HG02798 (cell line): ENCODE data around the gene KRTAP2-1.
"Not testable (repeated sequence)": the region's sequence is repeated elsewhere in the genome, so short reads cannot be mapped to it uniquely, and the experiment has no call there.

ENCODE experiments used
- ATAC-seq: cut with Tn5 transposase; IDR thresholded peaks from one replicate; pipeline ENCODE4 v1.9.1; 2021; ENCODE audit warnings: mild to moderate bottlenecking; ENCODE audit not compliant: unreplicated experiment, poor library complexity

The KRTAP2-1 gene

DNA sequence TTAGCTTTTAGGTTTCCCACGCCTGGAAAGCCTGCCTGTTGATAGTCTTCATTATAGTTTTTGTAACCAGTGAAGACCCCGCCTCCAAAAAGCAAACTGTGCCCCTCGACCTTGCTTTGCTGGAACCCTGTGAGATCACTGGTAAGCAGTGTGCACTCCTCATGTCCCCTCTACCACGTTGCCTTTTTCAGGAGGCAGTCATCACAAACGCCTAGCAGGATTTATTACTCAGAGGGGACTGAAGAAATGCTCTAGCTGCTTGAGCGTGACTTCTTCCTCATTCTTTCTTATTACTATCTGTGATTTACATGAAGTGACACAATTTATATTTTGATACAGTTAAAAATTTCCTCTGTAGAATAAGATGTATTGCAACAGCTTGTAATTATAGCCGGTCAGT lies 31.7 kb downstream of the KRTAP2-1 start:
- ATAC-seq = no peak

DNA sequence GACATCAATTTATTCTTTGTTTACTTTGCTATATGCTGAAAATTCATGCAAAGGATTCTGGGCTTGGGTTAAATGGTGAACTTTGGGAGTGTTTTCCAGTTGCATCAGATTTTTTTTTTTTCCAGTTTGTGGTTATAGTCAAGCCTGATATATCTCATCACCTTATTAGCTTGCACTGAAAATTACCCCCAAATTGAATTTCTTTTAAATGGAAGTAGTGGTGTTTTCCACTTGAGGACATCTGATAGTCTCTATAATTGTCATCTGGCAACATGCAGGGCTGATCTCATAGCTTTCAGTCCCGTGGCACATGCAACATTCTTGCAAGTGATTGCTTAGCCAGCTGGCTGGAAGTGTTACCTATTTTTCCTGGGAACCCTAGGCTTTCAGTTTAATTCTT lies 33.5 kb downstream of the KRTAP2-1 start:
- ATAC-seq = no peak

DNA sequence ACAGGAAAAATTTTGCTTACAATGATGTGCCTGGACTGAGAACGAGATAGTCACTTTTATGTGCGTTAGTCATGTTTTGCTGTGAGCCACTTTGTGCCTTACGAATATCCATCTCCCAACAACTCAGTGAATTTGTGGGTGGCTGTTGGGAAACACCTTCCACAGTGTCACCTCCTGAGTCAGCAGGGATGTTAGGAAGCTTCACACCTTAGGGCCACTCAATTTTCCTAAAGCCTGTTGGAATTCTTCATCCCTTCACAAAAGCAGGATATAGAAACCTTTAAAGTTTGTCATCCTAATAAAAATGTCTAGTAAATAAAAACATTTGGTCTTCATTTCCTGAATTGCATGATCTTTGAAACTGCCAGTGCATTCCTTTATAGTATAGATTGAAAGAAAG lies 33.9 kb downstream of the KRTAP2-1 start:
- ATAC-seq = no peak

DNA sequence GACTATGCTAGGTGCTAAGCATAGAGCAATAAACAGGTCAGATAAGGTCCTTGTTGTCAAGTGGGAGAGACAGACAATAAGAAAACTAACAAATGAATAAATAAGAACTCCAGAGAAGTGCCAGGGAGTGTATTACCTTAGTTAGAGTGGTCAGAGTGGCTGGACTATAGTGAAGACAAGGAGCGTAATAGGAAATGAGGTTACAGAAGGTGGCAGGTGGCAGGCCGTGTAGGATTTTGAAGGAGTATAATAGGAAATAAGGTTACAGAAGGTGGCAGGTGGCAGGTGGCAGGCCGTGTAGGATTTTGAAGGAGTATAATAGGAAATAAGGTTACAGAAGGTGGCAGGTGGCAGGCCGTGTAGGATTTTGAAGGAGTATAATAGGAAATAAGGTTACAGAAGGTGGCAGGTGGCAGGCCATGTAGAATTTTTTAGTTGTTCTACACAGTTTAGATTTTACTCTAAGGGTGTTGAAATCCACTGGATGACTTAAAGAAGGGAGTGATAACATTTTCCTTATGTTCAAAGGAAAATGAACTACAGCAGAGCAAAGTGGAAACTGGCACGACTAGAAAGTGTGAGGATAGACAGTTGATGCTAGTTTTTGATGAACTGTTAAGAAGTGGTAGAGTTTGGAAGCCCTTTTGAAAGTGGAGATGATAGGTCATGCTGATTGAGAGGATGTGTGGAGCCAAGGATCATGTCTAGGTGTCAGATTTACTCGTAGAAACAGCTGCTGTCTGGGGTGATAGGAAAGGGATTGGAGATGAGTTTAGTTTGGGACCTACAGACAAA lies 34.6 kb downstream of the KRTAP2-1 start:
- ATAC-seq = no peak

- ATAC-seq = no peak
Observed at GRCh38 chr17:41010441-41010840, 36.7 kb downstream of the KRTAP2-1 start.

DNA sequence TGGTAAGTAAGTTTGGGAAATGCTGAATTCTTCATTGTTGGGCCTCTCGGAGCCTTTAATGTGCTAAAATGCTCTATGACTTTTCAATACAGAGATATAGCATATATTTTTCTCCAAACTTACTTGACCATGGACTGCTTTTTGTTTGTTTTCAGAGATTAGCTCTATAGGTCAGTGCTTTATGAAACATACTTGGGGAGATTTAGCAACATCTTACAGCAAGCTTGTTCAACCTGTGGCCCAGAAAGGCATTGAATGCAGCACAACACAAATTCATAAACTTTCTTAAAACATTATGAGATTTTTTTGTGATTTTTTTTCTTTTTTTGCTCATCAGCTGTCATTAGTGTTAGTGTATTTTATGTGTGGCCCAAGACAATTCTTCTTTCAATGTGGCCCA lies 37.2 kb downstream of the KRTAP2-1 start:
- ATAC-seq = no peak

DNA sequence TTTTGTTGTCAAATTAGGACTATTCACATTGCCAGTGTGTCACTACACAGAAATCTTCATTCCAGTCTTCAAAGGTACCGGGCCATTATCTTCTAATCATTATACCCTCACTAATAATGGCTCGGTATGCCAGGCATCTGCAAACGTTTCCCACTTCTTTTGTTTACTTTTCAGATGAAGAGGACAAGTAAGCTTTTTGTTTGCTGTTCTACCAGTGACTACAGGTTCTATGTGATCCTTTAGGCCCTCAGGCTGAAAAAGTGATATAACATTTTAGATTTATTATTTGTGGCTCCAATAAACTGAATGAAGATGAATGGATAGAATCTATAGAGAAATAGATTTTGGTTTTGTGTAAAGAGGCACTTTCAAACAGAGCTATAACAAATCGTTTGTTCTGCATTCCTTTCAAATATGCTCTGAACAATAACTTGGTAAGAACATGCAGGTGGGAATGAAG lies 37.8 kb downstream of the KRTAP2-1 start:
- no peak for ATAC-seq

GRCh38 chr17:41008811-41009210 lies 38.3 kb downstream of the KRTAP2-1 start, which contains the start of gene KRTAP3-1:
Gene KRTAP3-1, minus strand, starts transcription at chr17:41009128. Its CDS starts 54 bp downstream, at chr17:41009074.
- no peak for ATAC-seq

- ATAC-seq = no peak
Observed at GRCh38 chr17:41004397-41004796, 42.7 kb downstream of the KRTAP2-1 start.

GRCh38 chr17:41003926-41004325 lies 43.2 kb downstream of the KRTAP2-1 start:
- ATAC-seq = no peak

DNA sequence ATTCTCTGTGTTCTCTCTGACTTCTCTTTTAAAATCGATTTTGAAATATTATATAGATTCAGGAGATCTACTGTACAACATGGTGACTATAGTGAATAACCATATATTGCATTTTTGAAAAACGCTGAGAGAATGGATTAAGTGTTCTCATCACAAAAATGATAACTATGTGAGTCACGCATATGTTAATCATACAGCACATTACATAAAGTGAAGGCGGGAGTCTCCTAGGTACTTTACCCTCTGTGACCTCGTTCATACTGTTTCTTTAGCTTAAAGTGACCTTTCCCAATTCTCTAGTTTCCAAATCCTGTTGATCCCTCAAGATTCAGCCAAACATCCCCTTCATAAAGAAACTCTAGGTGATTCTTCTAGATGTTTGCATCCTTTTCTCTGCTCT lies 44.3 kb downstream of the KRTAP2-1 start:
- ATAC-seq = no peak

DNA sequence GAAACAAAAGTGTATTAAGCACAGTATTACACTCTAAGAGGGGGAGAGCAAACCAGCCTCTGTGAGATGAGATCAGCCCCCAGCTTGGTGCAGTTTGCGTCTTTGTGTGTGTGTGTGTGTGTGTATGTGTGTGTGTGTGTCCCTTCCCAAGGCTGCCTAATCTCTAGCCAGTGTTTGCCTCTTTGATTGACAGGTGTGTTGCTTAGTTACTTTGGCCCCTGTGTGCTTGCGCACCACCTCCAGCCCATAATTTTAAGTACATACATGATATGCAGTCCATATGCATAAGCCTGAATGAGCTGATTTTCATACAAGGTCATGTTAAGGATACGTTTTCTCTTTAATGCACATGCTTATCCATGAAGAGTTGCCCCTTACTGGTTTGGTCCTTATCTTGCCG lies 45.3 kb downstream of the KRTAP2-1 start:
- ATAC-seq = no peak

- ATAC-seq = not testable (repeated sequence)
Observed at GRCh38 chr17:40999563-40999962, 47.6 kb downstream of the KRTAP2-1 start, which contains the start of gene KRTAP3-2. Gene KRTAP3-2, minus strand, starts transcription at chr17:40999906. Its CDS starts 53 bp downstream, at chr17:40999853.

DNA sequence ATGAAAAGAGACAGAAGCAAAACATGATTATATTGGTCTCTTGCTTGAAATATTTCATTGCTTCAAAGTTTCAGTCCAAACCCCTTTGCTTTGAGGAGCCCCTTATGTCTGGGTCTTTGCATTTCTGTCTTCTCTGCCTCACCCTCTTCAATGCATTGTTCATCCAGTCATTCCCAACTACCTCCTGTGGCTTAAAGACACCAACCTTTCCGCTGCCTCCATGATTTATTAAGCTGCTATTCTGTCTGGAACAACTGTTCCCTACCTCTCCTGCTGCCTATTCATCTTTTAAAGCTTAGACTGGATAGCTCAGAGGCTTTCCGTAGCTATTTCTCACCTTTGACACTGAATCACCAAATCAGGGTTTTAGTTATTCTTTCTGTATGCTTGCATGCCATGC lies 49.8 kb downstream of the KRTAP2-1 start:
- no peak for ATAC-seq

- ATAC-seq = no peak
Observed at GRCh38 chr17:40996829-40997228, 50.3 kb downstream of the KRTAP2-1 start.
